Prostate gland (tissue), 2 donors: ENCODE measurements around the gene TMEM245. TPM values are rescaled to one million over a fixed set of nuclear protein-coding genes. Genes with fewer than 3 reads are reported as not detected.

Experiments used
- DNase-seq: peaks from one replicate; pipeline ENCODE4 v3.0.0-alpha.2; 2019; ENCODE audit warnings: low spot score
- H3K27ac ChIP-seq, 2 donors: fragments of 200-600 bp; sonication (generic); 2 replicates each; pipeline ENCODE4 v1.5.1; 2017 to 2019
- H3K27me3 ChIP-seq: fragments of 200-600 bp; sonication (generic); replicated peaks from 2 replicates; pipeline ENCODE4 v1.5.1; 2019; ENCODE audit not compliant: insufficient read depth
- H3K36me3 ChIP-seq, 2 donors: fragments of 200-600 bp; sonication (generic); 1 replicate in 1 of 2; 2 replicates in 1 of 2; pipeline versions ENCODE4 v1.5.1 to v1.8.1; 2017 to 2019
- H3K4me1 ChIP-seq: fragments of 200-600 bp; sonication (generic); replicated peaks from 2 replicates; pipeline ENCODE4 v1.5.1; 2019
- H3K4me3 ChIP-seq, 2 donors: fragments of 200-600 bp; sonication (generic); 2 replicates each; pipeline ENCODE4 v1.5.1; 2017 to 2019
- H3K9me3 ChIP-seq: fragments of 200-600 bp; sonication (generic); 2 replicates; pipeline ENCODE4 v1.5.1; 2017
- CTCF ChIP-seq, 4 experiments: fragments of 200-600 bp in 2 of 4; fragments of 450-650 bp in 2 of 4; sonication (generic) in 2 of 4; IDR thresholded peaks; 1 replicate in 3 of 4; 2 replicates in 1 of 4; pipeline ENCODE4 v1.5.1; 2016 to 2019; ENCODE audit warnings: antibody characterized with exemption in 4 of 4, mild to moderate bottlenecking in 2 of 4, moderate library complexity in 2 of 4
- POLR2A ChIP-seq: fragments of 450-650 bp; IDR thresholded peaks from one replicate; pipeline ENCODE4 v1.6.1; 2016; ENCODE audit warnings: antibody characterized with exemption, mild to moderate bottlenecking
- POLR2AphosphoS5 ChIP-seq: sonication (generic); formaldehyde crosslinking; IDR thresholded peaks from one replicate; pipeline ENCODE4 v1.6.1; 2017; ENCODE audit warnings: antibody characterized with exemption
- WGBS: methylation state at CpG from one replicate; pipeline ENCODE4 v1.1.5; 2018; 5-methylcytosine and 5-hydroxymethylcytosine counted together
- intact Hi-C: fragments of 100-400 bp; cut with DNase I; formaldehyde crosslinking; loops from one replicate; pipeline ENCODE4 v1.14.2; 2022
- total RNA-seq, 2 donors: library from RNA; depleted of rRNA; stranded (reverse); fragments of >200 nt; gene quantifications; one replicate each; pipeline ENCODE4 v1.1.0, GENCODE V29; 2016

TMEM245 gene
- total RNA-seq, 2 donors from 2014 or later = 57.7 to 82.1 TPM

- Histone ChIP-seq H3K4me3 (no peak overlapping the region), H3K27ac (no peak overlapping the region), H3K9me3 (no peaks in the 10 kb centered on the region), H3K36me3 (no peaks in the 10 kb centered on the region), H3K27me3 (no peaks in the 10 kb centered on the region), H3K4me1 (no peaks in the 10 kb centered on the region)
- no peak for TF ChIP-seq POLR2A
- no peak for TF ChIP-seq CTCF (IDR thresholded peaks at IDR 0.05)
- TF ChIP-seq POLR2AphosphoS5 = no peak
- WGBS = 85% methylated on average over 2 of the region's 2 CpGs
- intact Hi-C loops = no loop called here
- no peak for DNase-seq
These were observed 46.8 kb downstream of the TMEM245 start for GRCh38 chr9:109072821-109073435.

GRCh38 chr9:109072133-109072692 lies 47.5 kb downstream of the TMEM245 start:
- Histone ChIP-seq H3K36me3 (no peaks in the 10 kb centered on the region), H3K27me3 (no peaks in the 10 kb centered on the region), H3K4me3 (no peak overlapping the region), H3K9me3 (no peaks in the 10 kb centered on the region), H3K27ac (no peak overlapping the region), H3K4me1 (no peaks in the 10 kb centered on the region)
- TF ChIP-seq CTCF (IDR thresholded peaks at IDR 0.05) = no peak
- DNase-seq = no peak
- 65% methylated on average over 8 of the region's 8 CpGs for WGBS
- intact Hi-C loops = no loop called here

- Histone ChIP-seq H3K27ac (no peak overlapping the region), H3K27me3 (no peaks in the 10 kb centered on the region), H3K36me3 (no peaks in the 10 kb centered on the region), H3K4me1 (no peaks in the 10 kb centered on the region), H3K4me3 (no peak overlapping the region), H3K9me3 (no peaks in the 10 kb centered on the region)
- DNase-seq = no peak
- intact Hi-C loops = no loop called here
- TF ChIP-seq CTCF (IDR thresholded peaks at IDR 0.05) (no peak), POLR2A (no peak), POLR2AphosphoS5 (no peak)
- WGBS = 100% methylated on average over 1 of the region's 1 CpG
These were observed 51.0 kb downstream of the TMEM245 start for GRCh38 chr9:109068764-109069163.

GRCh38 chr9:109064963-109065702 lies 54.6 kb downstream of the TMEM245 start:
- intact Hi-C loops = no loop called here
- no peak overlapping the region for H3K27ac ChIP-seq
- TF ChIP-seq POLR2A (no peak), POLR2AphosphoS5 (no peak), CTCF (IDR thresholded peaks at IDR 0.05) (no peak)
- H3K9me3 ChIP-seq = no peaks in the 10 kb centered on the region
- 93% methylated on average over 2 of the region's 2 CpGs for WGBS
- no peaks in the 10 kb centered on the region for H3K36me3 ChIP-seq
- no peaks in the 10 kb centered on the region for H3K4me1 ChIP-seq
- H3K4me3 ChIP-seq = no peak overlapping the region
- DNase-seq = no peak
- no peaks in the 10 kb centered on the region for H3K27me3 ChIP-seq

GRCh38 chr9:109063760-109064159 lies 56.0 kb downstream of the TMEM245 start:
- no peaks in the 10 kb centered on the region for H3K9me3 ChIP-seq
- H3K27me3 ChIP-seq = no peaks in the 10 kb centered on the region
- H3K4me3 ChIP-seq = no peak overlapping the region
- WGBS = 78% methylated on average over 2 of the region's 2 CpGs
- no peak for DNase-seq
- TF ChIP-seq CTCF (IDR thresholded peaks at IDR 0.05) (no peak), POLR2AphosphoS5 (no peak), POLR2A (no peak)
- intact Hi-C loops = no loop called here
- H3K27ac ChIP-seq = no peak overlapping the region
- no peaks in the 10 kb centered on the region for H3K4me1 ChIP-seq
- H3K36me3 ChIP-seq = no peaks in the 10 kb centered on the region
